GM10266 (cell line): ENCODE results near the gene CCNL2.

Experiments used
- DNase-seq: peaks from one replicate; pipeline ENCODE4 v3.0.0; 2012; ENCODE audit errors: extremely low spot score
- TF ChIP-seq, protein P1 (sequence below): IDR thresholded peaks from 2 replicates; pipeline ENCODE4 v1.5.1; 2012; ENCODE audit warnings: mild to moderate bottlenecking, low read depth; ENCODE audit not compliant: control insufficient read depth, insufficient read depth; ENCODE audit errors: missing control alignments

CCNL2 gene

DNA sequence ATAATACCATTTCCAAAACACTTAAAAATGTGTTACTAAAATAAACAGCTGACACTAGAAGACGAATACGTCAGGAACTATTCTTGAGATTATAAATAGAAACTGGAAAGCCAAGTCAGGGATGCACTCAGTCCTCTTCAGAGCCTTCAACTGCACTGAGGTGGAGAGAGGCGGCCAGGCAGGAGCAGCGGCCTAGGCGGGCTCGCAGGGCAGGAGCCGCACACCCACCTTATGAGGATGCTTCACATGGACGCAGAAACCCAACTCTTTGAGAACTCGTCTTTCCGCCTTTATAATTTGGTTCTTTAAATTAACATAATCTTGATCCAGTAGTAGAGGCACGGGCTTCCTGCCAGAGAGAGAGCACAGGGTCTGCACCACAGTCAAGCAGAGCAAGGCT is 4.0 kb downstream of the CCNL2 start:
- TF ChIP-seq, protein P1, sequence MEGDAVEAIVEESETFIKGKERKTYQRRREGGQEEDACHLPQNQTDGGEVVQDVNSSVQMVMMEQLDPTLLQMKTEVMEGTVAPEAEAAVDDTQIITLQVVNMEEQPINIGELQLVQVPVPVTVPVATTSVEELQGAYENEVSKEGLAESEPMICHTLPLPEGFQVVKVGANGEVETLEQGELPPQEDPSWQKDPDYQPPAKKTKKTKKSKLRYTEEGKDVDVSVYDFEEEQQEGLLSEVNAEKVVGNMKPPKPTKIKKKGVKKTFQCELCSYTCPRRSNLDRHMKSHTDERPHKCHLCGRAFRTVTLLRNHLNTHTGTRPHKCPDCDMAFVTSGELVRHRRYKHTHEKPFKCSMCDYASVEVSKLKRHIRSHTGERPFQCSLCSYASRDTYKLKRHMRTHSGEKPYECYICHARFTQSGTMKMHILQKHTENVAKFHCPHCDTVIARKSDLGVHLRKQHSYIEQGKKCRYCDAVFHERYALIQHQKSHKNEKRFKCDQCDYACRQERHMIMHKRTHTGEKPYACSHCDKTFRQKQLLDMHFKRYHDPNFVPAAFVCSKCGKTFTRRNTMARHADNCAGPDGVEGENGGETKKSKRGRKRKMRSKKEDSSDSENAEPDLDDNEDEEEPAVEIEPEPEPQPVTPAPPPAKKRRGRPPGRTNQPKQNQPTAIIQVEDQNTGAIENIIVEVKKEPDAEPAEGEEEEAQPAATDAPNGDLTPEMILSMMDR: no peak
- DNase-seq: no peak

DNA sequence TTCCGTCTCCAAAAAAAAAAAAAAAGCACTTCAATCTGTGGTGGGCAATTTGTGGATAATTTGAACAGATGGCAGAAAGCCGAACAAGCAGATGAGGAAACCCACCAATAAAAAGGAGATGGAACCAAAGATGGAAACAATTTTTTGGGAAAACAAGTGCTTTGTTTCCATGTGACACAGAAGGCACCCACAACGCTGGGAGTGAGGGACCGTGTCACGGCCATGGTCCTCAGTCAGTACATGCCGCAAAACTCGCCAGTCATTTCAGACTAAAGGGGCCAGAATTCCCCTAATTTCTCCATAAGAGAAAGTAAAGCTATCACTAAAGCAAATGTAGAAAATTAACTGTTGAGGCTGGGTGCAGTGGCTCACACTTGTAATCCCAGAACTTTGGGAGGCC is 5.0 kb downstream of the CCNL2 start:
- DNase-seq: no peak

DNA sequence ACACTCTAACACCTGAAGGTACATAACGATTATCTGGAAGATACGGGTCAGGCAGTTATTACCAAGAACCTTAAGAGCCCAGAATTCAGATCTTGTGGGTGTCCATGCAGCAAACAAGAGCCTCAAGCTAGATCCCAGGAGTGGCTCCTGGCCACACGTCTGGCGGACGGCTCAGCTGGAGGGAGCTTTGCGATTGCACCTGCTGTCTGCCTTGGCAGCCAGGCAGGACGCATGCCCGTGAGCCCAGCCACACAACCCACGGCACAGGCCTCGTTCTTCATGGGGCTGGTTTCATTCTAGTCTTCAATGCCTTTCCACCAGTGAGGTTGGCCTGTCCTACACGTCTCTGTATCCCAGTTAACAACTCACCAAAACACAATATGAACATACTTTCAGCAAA is 5.7 kb downstream of the CCNL2 start:
- DNase-seq: no peak
- TF ChIP-seq, protein P1: no peak

More for the DNA sequence above, 5.0 kb downstream of the CCNL2 start:
- TF ChIP-seq, protein P1: no peak

DNA sequence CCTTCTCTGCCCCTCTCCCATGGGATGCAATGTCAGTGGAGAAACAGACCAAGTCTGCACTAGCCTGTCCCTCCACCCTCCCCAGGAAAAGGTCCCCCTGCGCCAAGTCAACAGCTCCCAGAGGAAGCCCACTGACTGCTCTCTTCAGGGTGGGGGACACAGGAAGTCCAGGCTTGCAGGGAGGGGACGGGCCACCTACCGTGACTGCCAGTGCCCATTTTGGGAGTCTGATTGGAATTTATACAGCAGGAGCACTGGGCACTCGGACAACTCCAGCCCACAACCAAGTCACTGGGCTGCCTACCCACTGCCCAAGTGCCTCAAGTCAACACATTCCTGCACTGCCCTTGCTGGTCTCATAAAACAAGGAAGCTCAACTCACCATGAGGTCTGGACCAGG is 6.1 kb downstream of the CCNL2 start:
- TF ChIP-seq, protein P1: no peak
- no peak for DNase-seq

DNA sequence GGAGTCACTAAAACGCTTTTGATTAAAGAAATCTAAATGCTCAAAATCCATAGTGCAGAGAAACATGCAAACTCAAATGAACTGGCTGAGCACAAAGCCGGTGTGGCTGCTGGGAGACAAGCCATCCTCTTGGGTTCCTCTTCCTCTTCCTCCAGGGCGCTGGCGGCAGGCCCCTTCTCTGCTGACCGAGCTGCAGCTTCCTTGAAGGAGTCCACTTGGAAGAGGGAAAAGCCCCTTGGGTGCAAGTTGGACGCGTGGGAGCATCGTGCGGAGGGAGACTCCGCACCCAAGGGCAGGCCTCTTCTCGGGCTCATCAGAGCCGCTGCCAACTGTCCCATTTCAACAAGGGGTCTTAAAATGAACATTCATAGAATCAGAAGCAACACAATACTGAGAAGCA is 7.9 kb downstream of the CCNL2 start:
- no peak for DNase-seq
- TF ChIP-seq, protein P1: no peak

DNA sequence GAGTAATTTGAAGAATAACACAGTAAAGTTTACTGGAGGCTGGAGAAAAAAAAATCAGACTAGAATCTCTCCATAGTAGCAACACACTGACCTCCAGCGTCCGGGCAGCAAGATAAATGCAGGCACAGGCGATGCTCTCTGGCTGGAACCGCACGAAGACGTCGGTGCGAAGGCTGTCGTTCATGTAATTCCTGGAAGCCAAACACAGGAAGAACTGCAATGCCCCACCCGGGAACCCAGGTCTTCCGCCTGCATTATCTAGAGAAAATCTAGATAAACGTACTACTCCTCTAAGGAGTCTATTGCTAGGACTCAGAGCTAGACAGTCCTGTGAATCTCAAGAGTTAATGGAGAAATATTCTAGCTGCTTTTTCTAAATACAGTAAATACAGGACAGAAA is 8.5 kb downstream of the CCNL2 start:
- TF ChIP-seq, protein P1: no peak
- DNase-seq: no peak

DNA sequence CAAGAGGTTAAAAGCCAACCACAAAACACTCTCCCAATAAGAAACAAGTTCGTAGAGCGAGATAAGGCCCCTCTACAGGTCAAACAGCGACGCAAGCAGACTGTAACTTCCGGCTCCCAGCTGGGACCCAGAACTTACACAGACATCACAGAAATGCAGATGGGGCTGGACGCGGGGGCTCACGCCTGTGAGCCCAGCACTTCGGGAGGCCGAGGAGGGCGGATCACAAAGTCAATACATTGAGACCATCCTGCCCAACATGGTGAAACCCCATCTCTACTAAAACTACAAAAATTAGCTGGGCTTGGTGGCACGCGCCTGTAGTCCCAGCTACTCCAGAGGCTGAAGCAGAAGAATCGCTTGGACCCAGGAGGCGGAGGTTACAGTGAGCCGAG is 11.1 kb downstream of the CCNL2 start:
- TF ChIP-seq, protein P1: no peak
- no peak for DNase-seq
